HL-60/S4 (cell line): Measurements from ENCODE around the gene KRT32.

Source experiments
- in situ Hi-C: fragments of 300-500 bp; cut with MboI; formaldehyde crosslinking; loops from 2 replicates; pipeline ENCODE4 v1.14.3; 2022; ENCODE audit warnings: low sequenced_read_pairs

The KRT32 gene

DNA sequence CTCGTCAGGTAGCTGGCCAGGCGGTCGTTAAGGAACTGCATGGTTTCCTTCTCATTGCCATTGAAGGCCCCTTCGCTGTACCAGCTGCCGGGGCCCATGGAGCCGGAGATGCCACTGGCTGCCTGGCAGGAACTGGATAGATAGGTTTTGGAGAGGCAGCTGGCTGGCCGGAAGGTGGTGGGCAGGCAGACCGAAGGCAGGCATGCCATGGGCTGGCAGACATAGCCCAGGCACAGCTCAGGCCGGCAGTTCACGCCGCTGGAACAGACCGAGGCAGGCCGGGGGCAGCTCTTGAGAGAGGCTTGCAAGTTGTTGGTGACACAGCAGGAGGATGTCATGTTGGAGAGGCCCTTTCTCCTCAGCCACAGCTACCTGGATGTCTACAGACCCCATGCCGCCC, at the start of gene KRT32:
Gene KRT32 (minus strand): TSS at position 399 of the 400 bp plus-strand sequence. CDS start 61 bp downstream, at position 338.
- in situ Hi-C loops: no loop called here

- in situ Hi-C loops: no loop called here
Measured at GRCh38 chr17:41516830-41517283, 49.7 kb upstream of the KRT32 start.

- in situ Hi-C loops: no loop called here
Measured at GRCh38 chr17:41516147-41516829, 49.1 kb upstream of the KRT32 start.

DNA sequence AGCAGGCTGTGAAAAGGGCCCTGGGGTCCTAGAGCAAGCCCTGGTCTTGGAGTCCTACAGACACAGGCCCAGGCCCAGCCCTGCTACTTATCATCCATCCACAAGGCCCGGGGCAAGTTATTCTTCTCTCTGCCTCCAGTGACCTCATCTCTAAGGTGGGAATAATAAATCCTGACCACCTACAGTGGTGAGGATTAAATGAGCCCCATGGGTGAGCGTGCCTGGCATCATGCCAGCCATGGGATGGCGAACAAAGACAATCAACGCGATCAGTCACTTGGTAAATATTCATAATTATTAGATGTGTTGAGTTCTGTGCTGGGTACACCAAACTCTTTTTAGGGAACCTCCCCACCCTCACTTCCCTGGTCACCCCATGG, 46.0 kb upstream of the KRT32 start:
- in situ Hi-C loops: no loop called here

DNA sequence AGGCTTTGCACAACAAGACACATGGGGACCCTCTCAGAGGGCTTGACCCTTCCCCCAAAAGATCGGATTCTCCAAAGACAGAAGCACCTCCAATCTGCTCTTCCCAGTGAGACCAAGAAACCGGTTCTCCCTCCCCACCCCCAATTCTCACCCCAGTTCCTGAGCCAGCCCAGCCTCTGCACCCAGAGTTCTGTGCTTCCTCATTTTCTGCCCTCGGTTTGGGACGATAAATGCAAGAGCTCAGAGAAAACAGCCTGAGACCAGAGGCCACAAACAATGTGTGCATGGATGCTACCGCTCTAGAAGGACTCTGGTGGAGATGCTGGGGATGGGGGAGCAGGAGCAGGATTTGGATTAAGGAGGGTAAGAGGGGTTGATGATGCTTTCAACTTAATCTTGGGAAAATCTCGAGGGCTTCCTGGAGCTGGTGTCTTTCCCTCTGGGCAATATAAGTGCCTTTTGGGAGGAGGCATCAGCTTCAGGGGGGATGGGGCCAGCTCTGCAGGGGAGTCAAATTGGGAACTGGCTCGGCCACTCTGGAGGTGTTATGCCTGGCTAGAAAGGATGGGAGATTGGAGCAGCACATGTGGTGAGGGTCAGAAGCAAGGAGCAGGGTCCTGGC, 45.5 kb upstream of the KRT32 start:
- in situ Hi-C loops: no loop called here

DNA sequence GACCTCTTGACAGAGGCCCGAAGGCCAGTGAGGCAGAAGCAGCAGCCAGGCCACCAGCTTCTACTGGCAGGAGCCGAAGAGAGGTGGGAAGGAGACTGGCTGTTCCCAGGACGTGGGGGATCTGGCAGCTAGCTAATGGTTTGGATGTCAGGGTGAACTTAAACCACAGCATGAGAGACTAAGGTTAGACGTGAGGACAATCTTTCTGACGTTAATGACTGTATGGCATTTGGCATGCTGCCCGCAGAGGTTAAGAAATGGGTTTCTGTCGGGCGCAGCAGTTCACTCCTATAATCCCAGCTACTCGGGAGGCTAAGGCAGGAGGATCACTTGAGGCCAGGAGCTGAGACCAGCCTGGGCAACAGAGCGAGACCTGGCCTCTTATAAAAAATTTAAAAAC, 44.5 kb upstream of the KRT32 start:
- in situ Hi-C loops: no loop called here

DNA sequence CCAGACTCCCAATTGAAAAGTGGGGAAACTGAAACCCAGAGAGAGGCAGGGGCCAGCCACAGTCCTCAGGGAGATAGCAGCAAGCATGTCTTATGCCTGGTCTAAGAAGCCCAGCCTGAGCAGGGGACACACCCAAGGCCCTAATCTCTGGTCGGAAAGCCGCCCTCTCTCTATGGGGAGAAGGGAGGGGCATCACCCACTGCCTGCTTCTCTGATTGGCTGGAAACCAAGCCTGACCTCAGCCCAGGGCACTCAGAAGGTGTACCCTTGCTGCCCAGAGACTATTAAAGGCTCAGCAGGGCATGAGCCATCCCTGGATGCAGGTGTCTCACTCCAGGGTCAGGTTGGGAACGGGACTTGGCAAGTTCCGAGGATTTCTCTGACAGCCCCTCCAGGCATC, 43.9 kb upstream of the KRT32 start:
- in situ Hi-C loops: no loop called here

DNA sequence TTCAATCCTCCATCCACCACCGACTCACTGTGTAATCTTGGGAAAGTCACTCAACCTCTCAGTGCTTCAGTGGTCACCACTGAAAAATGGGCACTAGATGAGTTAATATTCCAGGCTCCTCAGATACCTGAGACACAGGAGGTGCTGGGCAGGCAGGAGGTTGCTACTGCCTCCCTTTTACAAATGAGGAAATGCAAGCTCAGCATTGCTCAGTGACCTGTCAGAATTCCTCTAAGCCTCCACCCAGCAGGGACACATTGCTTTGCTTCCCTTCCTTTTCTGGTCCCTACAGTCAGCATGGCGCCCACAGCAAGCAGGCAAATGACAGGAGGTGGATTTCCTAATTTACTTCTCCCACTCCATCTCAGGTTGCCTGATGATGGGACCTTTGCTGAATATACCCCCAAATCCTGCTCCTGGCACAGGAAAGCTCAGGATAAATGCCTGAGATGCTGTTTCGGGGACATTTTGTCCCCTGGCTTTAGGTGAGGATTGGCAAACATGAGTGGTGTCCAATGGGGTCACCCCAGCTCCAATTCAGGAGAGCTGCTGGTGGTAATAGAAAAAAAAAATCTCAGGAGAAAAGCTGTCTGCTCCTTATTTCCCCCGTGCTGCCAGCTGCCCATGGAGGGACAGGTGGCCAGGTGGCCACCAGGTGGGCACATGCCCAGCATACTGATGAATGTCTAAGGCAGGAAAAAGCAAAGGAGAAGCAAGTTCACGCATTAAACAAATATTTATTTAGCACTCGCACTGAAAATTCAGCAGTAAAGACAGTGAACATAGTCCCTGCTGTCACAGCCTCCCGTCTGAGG, 43.3 kb upstream of the KRT32 start:
- in situ Hi-C loops: no loop called here

DNA sequence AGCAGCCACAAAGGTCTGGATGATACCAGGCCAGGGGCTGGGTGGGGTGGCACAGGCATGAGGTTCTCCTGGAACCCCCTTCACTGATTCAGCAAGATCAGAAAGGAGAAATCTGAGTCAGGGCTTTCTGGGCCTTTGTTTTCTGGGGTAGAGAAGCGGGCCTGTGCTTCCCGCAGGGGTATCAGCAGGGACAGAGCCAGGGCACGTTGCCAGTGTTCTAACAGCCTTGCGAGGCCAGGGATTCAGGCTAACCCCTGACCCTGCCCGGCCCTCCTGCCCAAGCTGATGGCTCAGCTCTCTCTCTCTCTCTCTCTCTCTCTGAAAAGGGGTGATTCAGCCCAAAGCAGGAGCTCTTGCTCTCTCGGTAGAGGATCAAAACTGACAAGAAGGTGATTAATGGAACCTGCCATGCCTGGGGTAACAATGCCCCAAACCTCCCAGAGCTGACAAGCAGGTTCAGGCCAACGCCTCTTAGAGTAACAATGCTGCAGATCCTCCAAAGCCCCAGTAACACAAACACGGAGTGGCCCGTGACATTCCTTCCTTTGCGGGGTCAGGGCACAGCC, 40.2 kb upstream of the KRT32 start:
- in situ Hi-C loops: no loop called here

GRCh38 chr17:41505809-41506767, 38.9 kb upstream of the KRT32 start:
- in situ Hi-C loops: no loop called here

DNA sequence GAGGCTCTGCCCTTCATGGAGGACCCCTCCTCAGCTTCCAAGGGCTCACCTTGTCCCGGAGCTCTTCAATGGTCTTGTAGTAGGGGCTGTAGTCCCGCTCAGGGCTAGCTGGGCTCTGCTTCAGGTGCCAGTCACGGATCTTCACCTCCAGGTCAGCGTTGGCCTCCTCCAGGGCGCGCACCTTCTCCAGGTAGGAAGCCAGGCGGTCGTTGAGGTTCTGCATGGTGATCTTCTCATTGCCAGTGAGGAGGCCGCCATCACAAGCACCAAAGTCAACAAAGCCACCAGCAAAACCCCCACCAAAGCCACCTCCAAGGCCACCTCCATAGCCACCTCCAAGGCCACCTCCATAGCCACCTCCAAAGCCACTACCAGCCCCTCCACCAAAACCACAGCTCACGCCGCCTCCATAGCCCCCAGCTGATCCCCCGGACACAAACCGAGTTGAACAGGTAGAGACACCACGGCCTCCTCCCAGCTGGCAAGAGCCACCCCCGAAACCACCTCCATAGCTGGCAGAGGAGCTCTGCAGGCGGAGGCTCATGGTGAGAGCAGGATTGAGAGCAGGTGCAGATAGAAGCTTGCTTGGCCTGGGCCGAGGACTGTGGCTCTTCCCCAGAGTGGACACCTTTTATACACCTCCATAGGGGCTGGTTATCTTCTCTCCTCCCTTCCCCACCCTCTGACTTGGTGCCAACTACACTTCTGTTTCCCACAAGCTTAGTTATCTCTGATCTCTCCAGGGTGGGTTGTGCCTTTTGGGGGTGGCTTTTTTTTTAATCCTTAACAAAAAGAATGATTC, 38.0 kb upstream of the KRT32 start, which contains the start of gene KRT13:
Gene KRT13 (minus strand): TSS at position 606 of the 802 bp plus-strand sequence. CDS start 62 bp downstream, at position 544.
- in situ Hi-C loops: no loop called here

DNA sequence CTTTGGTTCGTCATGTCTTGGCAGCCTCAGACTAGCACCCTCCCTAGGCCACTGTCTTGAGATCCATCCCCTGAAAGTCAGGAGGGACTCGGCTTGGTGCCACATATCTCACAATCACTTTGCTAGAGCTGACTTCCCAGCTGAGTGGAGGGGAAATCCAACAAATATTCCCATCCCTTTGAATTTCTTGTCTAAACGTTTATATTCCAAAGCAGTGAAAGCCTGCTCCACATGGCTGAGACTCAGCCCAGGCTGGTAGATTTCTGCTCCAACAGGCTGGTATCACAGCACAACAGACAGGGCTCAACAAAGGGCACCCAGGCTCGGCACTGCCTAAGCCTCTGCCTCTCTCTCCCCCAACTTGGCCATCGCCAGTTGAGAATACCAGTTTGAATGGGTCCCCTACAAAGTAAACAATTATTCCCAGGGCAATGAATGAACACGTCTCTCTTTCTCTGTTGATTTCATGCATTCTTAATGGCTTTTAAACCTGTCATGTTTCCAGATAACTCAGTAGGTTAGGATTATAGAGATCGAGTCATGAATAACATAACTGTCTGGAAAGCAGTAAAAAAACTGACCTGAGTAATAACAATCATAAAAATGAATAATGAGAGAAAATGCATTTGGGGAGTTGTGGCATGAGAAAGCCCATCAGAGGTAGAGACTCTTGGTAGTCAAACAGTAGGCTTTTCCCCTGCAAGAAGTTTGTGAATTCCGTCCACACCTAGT, 37.2 kb upstream of the KRT32 start:
- in situ Hi-C loops: no loop called here

- in situ Hi-C loops: no loop called here
Measured at GRCh38 chr17:41503202-41503601, 36.0 kb upstream of the KRT32 start.

DNA sequence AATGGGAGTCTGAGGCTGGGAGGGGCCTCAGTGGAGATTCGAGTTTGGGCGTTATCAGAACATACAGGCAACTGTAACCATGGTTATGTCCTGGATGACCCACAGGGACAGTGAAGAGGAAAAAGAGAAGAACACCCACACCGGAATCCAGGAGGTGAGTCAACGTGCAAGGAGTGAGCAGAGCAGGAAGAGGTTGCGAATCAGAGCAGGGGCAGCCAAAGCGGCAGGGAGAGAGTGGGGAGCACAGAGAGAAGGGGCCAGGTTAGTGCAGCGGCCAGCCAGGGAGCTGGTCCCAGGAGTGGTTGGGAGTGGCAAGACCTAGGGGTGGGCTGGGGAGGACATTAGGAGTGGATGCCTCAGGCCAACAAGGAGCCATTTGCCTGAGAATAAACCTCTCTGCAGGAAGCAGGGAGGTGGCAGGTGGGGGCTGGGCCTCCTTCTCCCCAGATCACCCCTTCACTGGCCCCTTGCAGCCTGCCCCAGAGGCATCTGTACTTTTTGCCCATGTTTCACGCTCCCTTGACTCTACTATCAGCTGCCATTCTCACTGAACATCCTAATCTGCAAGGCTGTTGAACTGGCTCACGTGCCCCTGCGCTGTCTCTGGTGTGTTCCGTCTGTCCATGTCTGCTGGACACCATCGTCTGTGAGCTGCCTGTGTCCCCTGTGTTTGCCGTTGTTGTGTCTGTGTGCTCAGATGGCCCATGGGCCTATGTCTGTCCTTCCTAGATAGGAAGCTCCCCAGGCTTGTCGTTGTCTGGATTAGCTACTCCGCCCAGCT, 33.1 kb upstream of the KRT32 start:
- in situ Hi-C loops: no loop called here

DNA sequence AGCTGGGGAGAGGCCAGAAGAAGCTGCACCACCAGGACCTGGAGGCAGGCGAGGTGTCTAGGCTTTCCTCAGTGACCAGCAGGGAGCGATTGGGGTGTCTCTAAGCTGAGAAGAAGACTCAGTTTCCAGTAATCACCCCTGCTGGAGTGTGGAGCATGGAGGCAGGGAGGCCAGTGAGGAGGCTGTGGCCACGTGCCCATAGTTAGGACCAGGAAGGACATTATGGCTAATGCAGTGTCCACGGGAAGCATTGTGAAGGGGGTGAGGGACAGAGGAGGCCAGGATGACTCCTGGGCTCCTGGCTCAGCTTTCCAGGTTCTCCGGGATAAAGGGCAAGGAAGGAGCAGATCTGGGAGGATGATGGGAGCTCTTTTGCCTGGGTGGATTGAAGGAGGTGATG, 32.5 kb upstream of the KRT32 start:
- in situ Hi-C loops: no loop called here

DNA sequence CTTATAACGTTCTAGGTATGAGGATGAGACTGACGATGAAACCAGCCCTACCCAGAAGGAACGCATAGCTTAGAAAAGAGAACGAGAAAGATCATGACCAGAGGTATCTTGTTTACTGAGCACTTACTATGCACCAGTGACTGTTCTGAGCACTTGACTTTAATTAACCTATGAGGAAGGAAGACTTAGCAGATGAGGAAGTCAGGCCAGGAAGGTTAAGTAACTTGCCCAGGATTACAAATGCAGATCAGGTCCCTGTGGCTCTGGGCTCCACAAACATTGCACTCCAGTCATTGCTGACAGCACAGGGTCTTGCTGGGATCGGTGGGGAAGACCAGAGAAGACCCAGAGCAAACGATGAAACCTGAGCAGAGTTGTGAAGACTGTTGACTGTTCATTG, 31.1 kb upstream of the KRT32 start:
- in situ Hi-C loops: no loop called here

DNA sequence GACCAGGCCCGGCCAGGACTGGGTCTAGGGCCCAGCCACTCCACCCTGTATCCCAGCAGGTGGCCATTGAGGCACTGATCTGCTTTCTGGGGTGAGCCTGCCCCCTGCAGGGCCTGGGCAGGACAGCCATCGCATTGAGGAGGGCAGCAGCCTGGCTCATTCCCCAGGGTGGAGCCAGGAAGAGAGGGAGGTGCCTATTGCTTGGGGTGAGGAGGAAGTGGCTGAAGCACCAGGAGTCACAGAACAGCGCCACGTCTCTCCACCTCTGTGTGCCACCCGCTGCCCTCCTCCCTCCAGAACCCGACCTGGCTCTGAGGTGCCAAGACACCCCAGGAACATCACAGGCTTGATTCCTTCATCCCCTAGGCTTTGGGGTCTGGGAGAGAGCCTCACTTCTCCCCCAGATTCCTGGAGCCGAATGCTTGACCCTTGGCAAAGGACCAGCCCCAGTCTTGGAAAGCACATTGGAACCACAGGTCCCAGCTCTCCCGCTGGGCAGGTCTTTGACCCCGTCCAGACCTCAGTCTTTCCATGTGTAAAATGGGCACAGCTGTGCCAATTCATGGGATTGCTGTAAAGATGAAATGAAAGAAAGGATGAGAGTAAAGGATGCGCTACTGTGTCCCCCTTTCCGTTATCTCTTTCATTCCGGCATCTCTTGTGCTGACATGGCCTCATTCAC, 29.8 kb upstream of the KRT32 start:
- in situ Hi-C loops: no loop called here
